ENCODE results near the gene CNTNAP2.

GRCh38 chr7:148382596-148382995 lies 2266.0 kb downstream of the CNTNAP2 start:
- no peak for TF ChIP-seq CTCF (IDR thresholded peaks at IDR 0.05)
- TF ChIP-seq POLR2A (IDR thresholded peaks at IDR 0.05) = no peak

All from lower leg skin (tissue), 3 donors.